GM10266 (cell line): Measurements from ENCODE around the gene SHISAL1.

Experiments
- DNase-seq: peaks from one replicate; pipeline ENCODE4 v3.0.0; 2012; ENCODE audit errors: extremely low spot score
- CTCF ChIP-seq: IDR thresholded peaks from 2 replicates; pipeline ENCODE4 v1.5.1; 2012; ENCODE audit warnings: mild to moderate bottlenecking, low read depth; ENCODE audit not compliant: control insufficient read depth, insufficient read depth; ENCODE audit errors: missing control alignments

The SHISAL1 gene

GRCh38 chr22:44342347-44342956 lies 29.7 kb upstream of the SHISAL1 start:
- no peak for DNase-seq
- TF ChIP-seq CTCF = no peak

GRCh38 chr22:44341431-44342346 lies 28.9 kb upstream of the SHISAL1 start:
- no peak for TF ChIP-seq CTCF

GRCh38 chr22:44340271-44341239 lies 27.8 kb upstream of the SHISAL1 start:
- no peak for TF ChIP-seq CTCF

More at GRCh38 chr22:44341431-44342346, 28.9 kb upstream of the SHISAL1 start:
- DNase-seq = no peak

GRCh38 chr22:44338906-44339305 lies 26.2 kb upstream of the SHISAL1 start:
- no peak for DNase-seq
- TF ChIP-seq CTCF = no peak

More at GRCh38 chr22:44340271-44341239, 27.8 kb upstream of the SHISAL1 start:
- no peak for DNase-seq

GRCh38 chr22:44338177-44338810 lies 25.5 kb upstream of the SHISAL1 start:
- TF ChIP-seq CTCF = no peak
- no peak for DNase-seq

- DNase-seq = no peak
Measured at GRCh38 chr22:44337678-44338004, 24.9 kb upstream of the SHISAL1 start.

More at GRCh38 chr22:44337678-44338004, 24.9 kb upstream of the SHISAL1 start:
- no peak for TF ChIP-seq CTCF
